Gastroesophageal sphincter (tissue), 3 donors: ENCODE results near the gene TBC1D10A.

Source experiments
- CTCF ChIP-seq, 4 experiments: fragments of 200-600 bp in 2 of 4; fragments of 450-650 bp in 2 of 4; sonication (generic) in 1 of 4; IDR thresholded peaks; one replicate each; pipeline ENCODE4 v1.5.1; 2017 to 2019; ENCODE audit warnings: antibody characterized with exemption in 4 of 4, mild to moderate bottlenecking in 2 of 4, moderate library complexity in 2 of 4
- EP300 ChIP-seq: sonication (generic); formaldehyde crosslinking; IDR thresholded peaks from one replicate; pipeline ENCODE4 v1.6.1; 2017; ENCODE audit warnings: antibody characterized with exemption, mild to moderate bottlenecking
- POLR2A ChIP-seq, 2 donors: fragments of 450-650 bp; IDR thresholded peaks; one replicate each; pipeline ENCODE4 v1.6.1; 2017; ENCODE audit warnings: antibody characterized with exemption in 2 of 2, mild to moderate bottlenecking in 2 of 2, moderate library complexity in 1 of 2
- POLR2AphosphoS5 ChIP-seq: sonication (generic); formaldehyde crosslinking; IDR thresholded peaks from one replicate; pipeline ENCODE4 v1.6.1; 2017; ENCODE audit warnings: antibody characterized with exemption

- TF ChIP-seq CTCF (IDR thresholded peaks at IDR 0.05): peak in 3 of 4 experiments; percentile 96 to 99 (median 98)
- TF ChIP-seq POLR2A (IDR thresholded peaks at IDR 0.05): no peak
- TF ChIP-seq EP300: no peak
- no peak for TF ChIP-seq POLR2AphosphoS5
Measured at GRCh38 chr22:30262917-30263741, 63.6 kb downstream of the TBC1D10A start.
